Natural killer cell (primary cell): ENCODE results near the gene PDLIM4. TPM values are rescaled to one million over a fixed set of nuclear protein-coding genes. Genes with fewer than 3 reads are reported as not detected.

ENCODE experiments used
- ATAC-seq, 3 donors: fragments of 150-1000 bp in 2 of 3; fragments of 200-7000 bp in 1 of 3; cut with Tn5 transposase; 1 replicate in 1 of 3; 2 replicates in 2 of 3; pipeline ENCODE4 v1.10.0; 2021; ENCODE audit warnings: mild to moderate bottlenecking in 2 of 3, moderate library complexity in 2 of 3
- DNase-seq, 2 donors: peaks; one replicate each; pipeline versions ENCODE4 v3.0.0 to v3.0.0-alpha.2; 2013 to 2021; ENCODE audit warnings: mixed read lengths in 1 of 2
- H3K27ac ChIP-seq: one replicate; pipeline ENCODE4 v1.5.1; 2013; ENCODE audit warnings: mild to moderate bottlenecking, low read length
- H3K27me3 ChIP-seq: one replicate; pipeline ENCODE4 v1.6.1; 2013; ENCODE audit warnings: low read length; ENCODE audit not compliant: control insufficient read depth, insufficient read depth
- H3K36me3 ChIP-seq: one replicate; pipeline ENCODE4 v1.6.1; 2013; ENCODE audit warnings: low read length; ENCODE audit not compliant: control insufficient read depth, insufficient read depth
- H3K4me1 ChIP-seq: one replicate; pipeline ENCODE4 v1.6.1; 2013; ENCODE audit warnings: low read length; ENCODE audit not compliant: control insufficient read depth, insufficient read depth
- H3K4me3 ChIP-seq: one replicate; pipeline ENCODE4 v1.5.1; 2013; ENCODE audit warnings: low read length
- H3K9me3 ChIP-seq: one replicate; pipeline ENCODE4 v1.6.1; 2013; ENCODE audit warnings: low read length; ENCODE audit not compliant: control insufficient read depth, insufficient read depth
- H3K27ac Mint-ChIP-seq, 2 donors: one replicate each; pipeline ENCODE4 v1.8.0; 2022; ENCODE audit warnings: mild to moderate bottlenecking in 2 of 2, mixed read lengths in 2 of 2, moderate library complexity in 1 of 2
- H3K27me3 Mint-ChIP-seq, 2 donors: one replicate each; pipeline ENCODE4 v1.8.0; 2022; ENCODE audit warnings: low read depth in 2 of 2, mixed read lengths in 2 of 2
- H3K36me3 Mint-ChIP-seq: one replicate; pipeline ENCODE4 v1.8.0; 2022; ENCODE audit warnings: mixed read lengths
- H3K4me1 Mint-ChIP-seq, 2 donors: one replicate each; pipeline ENCODE4 v1.8.0; 2022; ENCODE audit warnings: mixed read lengths in 2 of 2
- H3K4me3 Mint-ChIP-seq: one replicate; pipeline ENCODE4 v1.8.0; 2022; ENCODE audit warnings: mild to moderate bottlenecking, moderate library complexity, mixed read lengths
- H3K9me3 Mint-ChIP-seq, 2 donors: one replicate each; pipeline ENCODE4 v1.8.0; 2022; ENCODE audit warnings: mixed read lengths in 2 of 2
- WGBS: methylation state at CpG from one replicate; pipeline ENCODE4 v1.1.7; 2013; ENCODE audit warnings: missing lambda C conversion rate; ENCODE audit not compliant: insufficient coverage; 5-methylcytosine and 5-hydroxymethylcytosine counted together
- intact Hi-C: fragments of 100-400 bp; cut with micrococcal nuclease; formaldehyde crosslinking; loops from one replicate; pipeline ENCODE4 v1.14.2; 2022
- total RNA-seq, 4 donors: library from RNA; stranded (reverse); fragments of 120-200 nt in 1 of 4; gene quantifications; one replicate each; pipeline versions ENCODE4 v1.2.3 to v1.2.4, GENCODE V29; 2013 to 2022
- TF ChIP-seq, protein P1 (sequence below): fragments of 200-600 bp; IDR thresholded peaks from one replicate; pipeline ENCODE4 v1.8.0; 2022; ENCODE audit warnings: antibody characterized with exemption

Gene PDLIM4
- total RNA-seq, 3 donors from 2014 or later (not counting 1 experiment from before 2014, with no cell fraction given) = not detected

DNA sequence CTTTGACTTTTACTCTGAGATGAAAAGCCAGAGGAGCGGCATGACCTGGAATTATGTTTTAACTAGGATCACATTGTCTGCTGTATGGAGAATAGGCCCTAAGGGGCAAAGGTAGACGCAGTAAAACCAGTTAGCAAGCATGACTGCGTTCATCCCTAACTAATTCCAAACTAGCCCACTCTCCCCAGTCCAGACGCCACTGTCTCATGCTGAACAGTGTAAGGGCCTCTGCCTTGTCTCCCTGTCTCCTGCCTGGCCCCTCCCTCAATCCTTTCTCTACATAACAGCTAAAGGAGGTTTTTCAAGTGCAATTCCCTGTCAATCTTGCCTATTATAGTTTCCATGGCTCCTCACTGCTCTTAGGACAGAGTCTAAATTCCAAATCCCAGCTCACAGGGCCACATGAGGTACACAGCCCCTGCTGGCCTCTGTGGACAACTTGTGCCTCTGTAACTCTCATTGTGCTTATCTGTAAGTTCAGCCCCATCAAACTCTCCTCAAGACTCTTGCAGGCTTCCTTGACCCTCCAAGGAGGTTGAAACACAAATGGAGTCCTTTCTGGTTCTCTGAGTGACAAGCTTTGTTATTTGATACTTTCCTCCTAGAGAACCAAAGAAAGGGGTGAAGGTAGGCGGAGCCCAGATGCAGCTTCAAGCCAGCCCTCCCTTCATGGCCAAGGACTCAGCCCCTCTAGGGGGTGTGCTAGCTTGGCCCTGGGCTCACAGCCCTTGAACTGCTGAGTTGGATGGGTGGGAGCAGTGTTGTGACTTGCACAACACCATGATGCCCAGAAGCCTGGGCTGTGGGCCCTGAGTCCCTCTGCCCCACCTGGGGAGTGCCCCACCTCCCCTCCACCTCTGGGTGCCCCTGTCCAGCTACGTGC is 20.7 kb downstream of the PDLIM4 start:
- ATAC-seq = no peak
- Histone ChIP-seq H3K9me3 (no peaks in the 10 kb centered on the region), H3K4me1 (no peaks in the 10 kb centered on the region), H3K27ac (no peak overlapping the region), H3K4me3 (no peak overlapping the region), H3K36me3 (no peaks in the 10 kb centered on the region), H3K27me3 (no peaks in the 10 kb centered on the region)
- H3K4me1 Mint-ChIP-seq = no peaks in the 10 kb centered on the region
- no peak for DNase-seq
- no peak overlapping the region for H3K27ac Mint-ChIP-seq
- H3K9me3 Mint-ChIP-seq = no peaks in the 10 kb centered on the region
- no peaks in the 10 kb centered on the region for H3K36me3 Mint-ChIP-seq
- TF ChIP-seq, protein P1, sequence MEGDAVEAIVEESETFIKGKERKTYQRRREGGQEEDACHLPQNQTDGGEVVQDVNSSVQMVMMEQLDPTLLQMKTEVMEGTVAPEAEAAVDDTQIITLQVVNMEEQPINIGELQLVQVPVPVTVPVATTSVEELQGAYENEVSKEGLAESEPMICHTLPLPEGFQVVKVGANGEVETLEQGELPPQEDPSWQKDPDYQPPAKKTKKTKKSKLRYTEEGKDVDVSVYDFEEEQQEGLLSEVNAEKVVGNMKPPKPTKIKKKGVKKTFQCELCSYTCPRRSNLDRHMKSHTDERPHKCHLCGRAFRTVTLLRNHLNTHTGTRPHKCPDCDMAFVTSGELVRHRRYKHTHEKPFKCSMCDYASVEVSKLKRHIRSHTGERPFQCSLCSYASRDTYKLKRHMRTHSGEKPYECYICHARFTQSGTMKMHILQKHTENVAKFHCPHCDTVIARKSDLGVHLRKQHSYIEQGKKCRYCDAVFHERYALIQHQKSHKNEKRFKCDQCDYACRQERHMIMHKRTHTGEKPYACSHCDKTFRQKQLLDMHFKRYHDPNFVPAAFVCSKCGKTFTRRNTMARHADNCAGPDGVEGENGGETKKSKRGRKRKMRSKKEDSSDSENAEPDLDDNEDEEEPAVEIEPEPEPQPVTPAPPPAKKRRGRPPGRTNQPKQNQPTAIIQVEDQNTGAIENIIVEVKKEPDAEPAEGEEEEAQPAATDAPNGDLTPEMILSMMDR = no peak
- H3K27me3 Mint-ChIP-seq = peaks cover 13 to 21% of the 10 kb centered on the region in 2 donors
- WGBS = 94% methylated on average over 6 of the region's 6 CpGs
- intact Hi-C loops = no loop called here
- H3K4me3 Mint-ChIP-seq = no peak overlapping the region

DNA sequence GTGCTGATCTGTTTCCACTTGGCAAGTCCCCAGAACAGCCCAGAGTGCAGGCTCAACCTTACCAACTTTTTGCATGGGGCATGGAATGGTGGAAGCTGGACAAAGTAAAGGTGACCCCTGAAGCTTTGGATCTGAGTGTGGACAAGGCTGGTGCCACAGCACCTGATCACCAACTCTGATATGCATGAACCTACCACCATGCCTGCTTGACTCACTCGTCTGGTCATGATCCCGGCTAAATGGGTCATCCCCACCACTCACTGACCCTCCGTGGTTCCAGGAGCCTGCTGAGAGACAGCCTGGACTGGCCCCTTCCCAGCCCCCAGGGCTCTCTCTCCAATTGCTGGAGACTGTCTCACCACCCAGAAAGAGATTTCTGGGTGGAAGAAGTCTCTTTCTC is 22.3 kb downstream of the PDLIM4 start:
- WGBS = 83% methylated on average over 3 of the region's 3 CpGs
- Mint-ChIP-seq H3K27me3 (peaks cover 5 to 11% of the 10 kb centered on the region in 2 donors), H3K9me3 (no peaks in the 10 kb centered on the region), H3K36me3 (no peaks in the 10 kb centered on the region), H3K4me1 (no peaks in the 10 kb centered on the region), H3K4me3 (no peak overlapping the region), H3K27ac (no peak overlapping the region)
- DNase-seq (no peak), ATAC-seq (no peak)
- TF ChIP-seq, protein P1 = no peak
- no peak overlapping the region for H3K27ac ChIP-seq
- H3K27me3 ChIP-seq = no peaks in the 10 kb centered on the region
- intact Hi-C loops = no loop called here
- H3K4me1 ChIP-seq = no peaks in the 10 kb centered on the region
- no peaks in the 10 kb centered on the region for H3K9me3 ChIP-seq
- no peak overlapping the region for H3K4me3 ChIP-seq
- H3K36me3 ChIP-seq = no peaks in the 10 kb centered on the region

DNA sequence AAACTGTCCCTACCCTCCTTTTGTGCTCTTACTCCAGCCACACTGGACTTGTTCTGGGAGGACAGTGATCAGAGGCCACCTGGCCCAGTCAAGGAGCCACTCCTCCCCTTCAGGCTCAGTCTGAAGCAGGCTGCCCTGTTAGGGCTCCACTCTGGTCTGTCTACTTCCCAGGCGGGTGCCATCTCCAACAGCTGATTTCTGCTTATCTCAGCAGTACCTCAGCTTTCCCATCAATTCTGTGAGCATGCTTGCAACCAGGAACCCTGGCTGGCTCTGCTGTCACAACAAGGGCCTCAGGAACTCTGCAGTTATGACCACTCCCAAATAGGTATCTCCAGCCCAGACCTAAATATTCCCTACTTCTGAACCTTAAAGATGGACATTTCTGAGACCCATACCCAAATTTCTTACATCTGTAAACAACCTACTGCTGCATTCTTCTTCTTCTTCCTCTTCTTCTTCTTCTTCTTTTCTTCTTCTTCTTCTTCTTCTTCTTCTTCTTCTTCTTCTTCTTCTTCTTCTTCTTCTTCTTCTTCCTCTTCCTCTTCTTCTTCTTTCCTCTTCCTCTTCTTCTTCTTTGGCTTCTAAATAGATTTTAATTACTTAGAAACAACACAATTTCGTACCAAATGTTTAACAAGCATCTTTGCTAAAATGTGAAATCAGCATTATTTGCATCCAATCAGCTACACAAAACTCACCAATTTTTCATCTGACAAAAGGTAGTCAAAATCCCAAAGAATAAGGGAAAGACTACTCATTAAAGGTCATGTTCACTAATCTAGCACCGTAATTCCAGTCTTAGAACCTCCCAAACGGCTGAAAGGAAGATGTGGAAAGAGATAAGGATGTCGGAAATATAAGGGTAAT is 23.1 kb downstream of the PDLIM4 start:
- intact Hi-C loops = no loop called here
- no peaks in the 10 kb centered on the region for H3K36me3 Mint-ChIP-seq
- no peaks in the 10 kb centered on the region for H3K9me3 Mint-ChIP-seq
- no peak overlapping the region for H3K4me3 Mint-ChIP-seq
- WGBS = 79% methylated on average over 2 of the region's 5 CpGs
- no peaks in the 10 kb centered on the region for H3K9me3 ChIP-seq
- no peaks in the 10 kb centered on the region for H3K4me1 ChIP-seq
- H3K27me3 ChIP-seq = no peaks in the 10 kb centered on the region
- ATAC-seq (no peak), DNase-seq (no peak)
- no peak overlapping the region for H3K27ac Mint-ChIP-seq
- H3K4me1 Mint-ChIP-seq = no peaks in the 10 kb centered on the region
- H3K27me3 Mint-ChIP-seq = peaks cover 0 to 11% of the 10 kb centered on the region in 2 donors
- H3K4me3 ChIP-seq = no peak overlapping the region
- no peak overlapping the region for H3K27ac ChIP-seq
- TF ChIP-seq, protein P1 = no peak
- H3K36me3 ChIP-seq = no peaks in the 10 kb centered on the region
